Neural crest cell (in vitro differentiated cells): Measurements from ENCODE around the gene ZNF771. TPM values are rescaled to one million over a fixed set of nuclear protein-coding genes. Genes with fewer than 3 reads are reported as not detected.
"Not testable (repeated sequence)": the region's sequence is repeated elsewhere in the genome, so short reads cannot be mapped to it uniquely, and the experiment has no call there.

Experiments
- DNase-seq: peaks from one replicate; pipeline ENCODE4 v3.0.0; 2021; ENCODE audit warnings: low read depth, mixed read lengths, low spot score
- H3K27ac Mint-ChIP-seq: one replicate; pipeline ENCODE4 v1.8.0; 2021; ENCODE audit warnings: mild to moderate bottlenecking, mixed read lengths; ENCODE audit not compliant: unreplicated experiment
- H3K27me3 Mint-ChIP-seq: 2 replicates; pipeline ENCODE4 v1.8.0; 2021; ENCODE audit warnings: low read depth, mild to moderate bottlenecking, mixed read lengths
- H3K36me3 Mint-ChIP-seq: 2 replicates; pipeline ENCODE4 v1.8.0; 2021; ENCODE audit warnings: low read depth, mild to moderate bottlenecking, mixed read lengths
- H3K4me1 Mint-ChIP-seq: 2 replicates; pipeline ENCODE4 v1.8.0; 2021; ENCODE audit warnings: mixed read lengths
- H3K4me3 Mint-ChIP-seq: one replicate; pipeline ENCODE4 v1.8.0; 2021; ENCODE audit warnings: mild to moderate bottlenecking, mixed read lengths
- H3K9me3 Mint-ChIP-seq: 2 replicates; pipeline ENCODE4 v1.8.0; 2021; ENCODE audit warnings: mixed read lengths
- CTCF ChIP-seq: fragments of 200-600 bp; sonication (generic); conservative IDR thresholded peaks from 2 replicates; pipeline ENCODE4 v1.5.0; 2021; ENCODE audit warnings: antibody characterized with exemption, mild to moderate bottlenecking
- total RNA-seq: library from RNA; stranded (reverse); gene quantifications from 2 replicates; pipeline ENCODE4 v1.2.1, GENCODE V29; 2021

The ZNF771 gene
- total RNA-seq, 1 donor from 2014 or later: 18.9 TPM

- Mint-ChIP-seq H3K4me3 (peak overlapping the region; percentile 94), H3K27me3 (no peaks in the 10 kb centered on the region), H3K36me3 (peaks cover 15% of the 10 kb centered on the region), H3K9me3 (no peaks in the 10 kb centered on the region), H3K4me1 (peaks cover 31% of the 10 kb centered on the region), H3K27ac (peak overlapping the region; percentile 92)
- TF ChIP-seq CTCF: no peak
- no peak for DNase-seq
These were observed 38.8 kb downstream of the ZNF771 start for GRCh38 chr16:30446203-30446595.

GRCh38 chr16:30447512-30448226 lies 40.3 kb downstream of the ZNF771 start:
- no peak for TF ChIP-seq CTCF
- no peak for DNase-seq
- peaks cover 31% of the 10 kb centered on the region for H3K4me1 Mint-ChIP-seq
- H3K4me3 Mint-ChIP-seq: peak overlapping the region; percentile 35
- H3K9me3 Mint-ChIP-seq: no peaks in the 10 kb centered on the region
- H3K36me3 Mint-ChIP-seq: peaks cover 15% of the 10 kb centered on the region
- H3K27ac Mint-ChIP-seq: no peak overlapping the region
- no peaks in the 10 kb centered on the region for H3K27me3 Mint-ChIP-seq

- peaks cover 20% of the 10 kb centered on the region for H3K4me1 Mint-ChIP-seq
- no peak for DNase-seq
- H3K36me3 Mint-ChIP-seq: peaks cover 5% of the 10 kb centered on the region
- no peak overlapping the region for H3K4me3 Mint-ChIP-seq
- TF ChIP-seq CTCF: no peak
- no peaks in the 10 kb centered on the region for H3K9me3 Mint-ChIP-seq
- H3K27me3 Mint-ChIP-seq: no peaks in the 10 kb centered on the region
- H3K27ac Mint-ChIP-seq: no peak overlapping the region
These were observed 41.7 kb downstream of the ZNF771 start for GRCh38 chr16:30449116-30449435.

- H3K36me3 Mint-ChIP-seq, H3K27me3 Mint-ChIP-seq, DNase-seq, H3K4me1 Mint-ChIP-seq, H3K9me3 Mint-ChIP-seq, H3K27ac Mint-ChIP-seq, H3K4me3 Mint-ChIP-seq: not testable (repeated sequence)
These were observed 45.5 kb downstream of the ZNF771 start for GRCh38 chr16:30452709-30453580.

- Mint-ChIP-seq H3K9me3 (no peaks in the 10 kb centered on the region), H3K27ac (peak overlapping the region; percentile 47), H3K27me3 (peaks cover 5% of the 10 kb centered on the region), H3K4me3 (no peak overlapping the region), H3K36me3 (no peaks in the 10 kb centered on the region), H3K4me1 (no peaks in the 10 kb centered on the region)
- no peak for DNase-seq
- TF ChIP-seq CTCF: no peak
These were observed 48.9 kb downstream of the ZNF771 start for GRCh38 chr16:30456302-30456701.

GRCh38 chr16:30457256-30457655 lies 49.9 kb downstream of the ZNF771 start:
- Mint-ChIP-seq H3K9me3 (no peaks in the 10 kb centered on the region), H3K4me3 (no peak overlapping the region), H3K27ac (no peak overlapping the region), H3K4me1 (no peaks in the 10 kb centered on the region), H3K36me3 (no peaks in the 10 kb centered on the region), H3K27me3 (peaks cover 5% of the 10 kb centered on the region)
- TF ChIP-seq CTCF: no peak
- DNase-seq: no peak
